ENCODE results near the gene PCDHGA8.

GRCh38 chr5:141403387-141403786 is 11.0 kb downstream of the PCDHGA8 start:
- TF ChIP-seq CTCF (conservative IDR thresholded peaks at IDR 0.05; ENCODE audit: low read length) (no peak), EZH2phosphoT487 (IDR thresholded peaks at IDR 0.05; ENCODE audit: borderline replicate concordance) (no peak)
